Stomach (tissue), 19 donors: ENCODE measurements around the gene ZDHHC16. TPM values are rescaled to one million over a fixed set of nuclear protein-coding genes. Genes with fewer than 3 reads are reported as not detected.

Source experiments
- DNase-seq, 2 donors: peaks; one replicate each; pipeline versions ENCODE4 v3.0.0 to v3.0.0-alpha.2; 2013 to 2019
- H3K27ac ChIP-seq, 5 donors: fragments of 200-600 bp in 4 of 5; sonication (generic) in 4 of 5; one replicate each; pipeline ENCODE4 v1.5.1; 2013 to 2019; ENCODE audit warnings: mild to moderate bottlenecking in 1 of 5, moderate library complexity in 1 of 5
- H3K27me3 ChIP-seq, 3 donors: fragments of 200-600 bp; sonication (generic); one replicate each; pipeline ENCODE4 v1.5.1; 2017 to 2019; ENCODE audit warnings: mixed run types in 1 of 3
- H3K36me3 ChIP-seq, 4 donors: fragments of 200-600 bp; sonication (generic); 1 replicate in 3 of 4; 2 replicates in 1 of 4; pipeline ENCODE4 v1.5.1; 2016 to 2019
- H3K4me1 ChIP-seq, 4 donors: fragments of 200-600 bp; sonication (generic); one replicate each; pipeline ENCODE4 v1.5.1; 2016 to 2019
- H3K4me3 ChIP-seq, 4 donors: fragments of 200-600 bp; sonication (generic) in 3 of 4; one replicate each; pipeline ENCODE4 v1.5.1; 2016 to 2019; ENCODE audit warnings: mild to moderate bottlenecking in 1 of 4
- H3K9me3 ChIP-seq, 4 donors: fragments of 200-600 bp; sonication (generic); one replicate each; pipeline ENCODE4 v1.5.1; 2016 to 2019
- EP300 ChIP-seq: sonication (generic); formaldehyde crosslinking; IDR thresholded peaks from one replicate; pipeline ENCODE4 v1.6.1; 2017; ENCODE audit warnings: antibody characterized with exemption
- POLR2A ChIP-seq, 4 donors: fragments of 450-650 bp; IDR thresholded peaks; one replicate each; pipeline ENCODE4 v1.6.1; 2016; ENCODE audit warnings: antibody characterized with exemption in 4 of 4, control low read depth in 2 of 4, mild to moderate bottlenecking in 1 of 4, moderate library complexity in 1 of 4
- POLR2AphosphoS5 ChIP-seq, 3 donors: sonication (generic); formaldehyde crosslinking; IDR thresholded peaks; one replicate each; pipeline ENCODE4 v1.6.1; 2016; ENCODE audit warnings: antibody characterized with exemption in 3 of 3
- WGBS, 5 donors: extraction: QIAGEN DNeasy Blood & Tissue Kit in 3 of 5; methylation state at CpG; one replicate each; pipeline versions ENCODE4 v1.1.5 to v1.1.7; 2013 to 2018; 5-methylcytosine and 5-hydroxymethylcytosine counted together
- intact Hi-C: fragments of 100-400 bp; cut with DNase I; formaldehyde crosslinking; loops from one replicate; pipeline ENCODE4 v1.15.1; 2023; ENCODE audit warnings: low total_unique reads
- long read RNA-seq, 10 donors: transcript quantifications; one replicate each; lab custom pipeline, GENCODE V29; 2026
- polyA plus RNA-seq, 3 donors: library from polyadenylated mRNA; stranded (reverse); fragments of 200-250 nt; gene quantifications; one replicate each; pipeline ENCODE4 v1.2.3, GENCODE V29; 2013
- total RNA-seq, 5 donors: library from RNA; depleted of rRNA; stranded (reverse); fragments of >200 nt; gene quantifications; one replicate each; pipeline versions ENCODE4 v1.1.0 to v1.2.3, GENCODE V29; 2014 to 2016
- TF ChIP-seq, protein P1 (sequence below), 7 experiments: fragments of 450-650 bp in 4 of 7; fragments of 200-600 bp in 3 of 7; sonication (generic) in 3 of 7; IDR thresholded peaks; one replicate each; pipeline ENCODE4 v1.5.1; 2016 to 2019; ENCODE audit warnings: antibody characterized with exemption in 7 of 7, control low read depth in 2 of 7, mild to moderate bottlenecking in 1 of 7
- donor health status: healthy with polysubstance abuse.
- donor health status: Bipolar disorder and iron deficiency.
- donor health status: healthy.

Gene ZDHHC16
- total RNA-seq (10 to 100 TPM in 4 of 5 donors, 1 to 10 TPM in 1; 5.4 to 98.6 (median 35.9) TPM), polyA plus RNA-seq (10 to 100 TPM; 29.7 to 36.4 (median 30.7) TPM)
- long read RNA-seq, donor 1, partial matches to known transcripts, result 0 of 1 reads
- long read RNA-seq, donor 1, other reads (novel, unspliced or antisense), result 0 of 1 reads
- long read RNA-seq, donor 2, partial matches to known transcripts, result 0 of 4 reads
- long read RNA-seq, donor 2, other reads (novel, unspliced or antisense), result 0 of 4 reads
- long read RNA-seq, donor 3, partial matches to known transcripts, result 0 of 8 reads
- long read RNA-seq, donor 3, other reads (novel, unspliced or antisense), result 0 of 8 reads
- long read RNA-seq, donor 4, partial matches to known transcripts, result 0 of 1 reads
- long read RNA-seq, donor 4, other reads (novel, unspliced or antisense), result 0 of 1 reads
- long read RNA-seq, donor 5, partial matches to known transcripts, result 0 of 4 reads
- long read RNA-seq, donor 5, other reads (novel, unspliced or antisense), result 0 of 4 reads
- long read RNA-seq, donor 6, partial matches to known transcripts, result 0 of 12 reads
- long read RNA-seq, donor 6, other reads (novel, unspliced or antisense), result 0 of 12 reads
- long read RNA-seq, donor 7, partial matches to known transcripts, result 0 of 6 reads
- long read RNA-seq, donor 7, other reads (novel, unspliced or antisense), result 0 of 6 reads
- long read RNA-seq, donor 8, partial matches to known transcripts, result 8 of 17 reads
- long read RNA-seq, donor 8, other reads (novel, unspliced or antisense), result 0 of 17 reads
- long read RNA-seq, donor 9, partial matches to known transcripts, result 0 of 3 reads
- long read RNA-seq, donor 9, other reads (novel, unspliced or antisense), result 0 of 3 reads
- long read RNA-seq, donor 10, partial matches to known transcripts, result 0 of 2 reads
- long read RNA-seq, donor 10, other reads (novel, unspliced or antisense), result 0 of 2 reads

DNA sequence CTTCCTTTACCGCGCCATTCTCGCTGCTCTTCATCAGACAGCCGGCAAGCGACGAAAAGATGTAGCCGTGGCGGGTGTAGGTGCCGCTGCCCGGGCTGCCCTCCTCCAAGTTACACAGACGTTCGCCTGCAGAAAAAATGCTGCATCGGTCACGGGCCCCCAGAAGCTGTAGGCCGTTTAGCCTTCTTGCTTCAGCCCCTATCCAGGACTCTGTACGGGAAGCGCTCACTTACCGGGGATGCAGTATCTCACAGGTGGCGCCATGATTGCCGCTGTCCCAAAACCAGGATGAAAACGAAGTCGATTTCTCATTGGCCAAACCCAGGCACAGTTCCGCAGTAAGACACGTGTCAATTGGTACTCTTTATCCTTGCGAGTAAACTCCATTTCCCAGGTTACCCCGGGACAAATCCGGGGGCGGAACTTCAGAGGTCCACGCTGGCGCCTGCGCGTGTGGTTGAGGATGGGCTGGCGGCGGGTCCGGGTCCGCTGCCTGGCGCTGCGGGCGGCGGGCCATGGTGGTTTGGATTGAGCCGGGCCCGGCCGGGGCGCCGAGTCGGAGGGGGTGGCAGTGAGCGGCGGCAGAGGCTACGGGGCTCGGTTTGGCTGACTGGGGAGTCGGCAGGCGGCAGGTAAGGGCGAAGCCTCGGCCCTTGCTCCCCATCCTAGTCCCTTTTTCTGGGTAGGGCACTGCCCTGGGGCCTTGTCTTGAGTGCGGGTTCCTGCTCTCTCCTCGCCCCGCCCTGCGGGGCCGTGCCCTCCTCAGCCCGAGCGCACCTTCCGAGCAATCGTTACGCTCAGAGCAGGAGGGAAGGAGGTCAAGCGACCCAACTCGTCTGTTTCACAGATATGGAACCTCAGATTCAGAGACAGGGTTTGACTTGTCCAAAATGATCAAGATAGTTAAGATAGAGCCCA, at the start of gene ZDHHC16, which contains the start of gene EXOSC1:
TSS of gene ZDHHC16 (plus strand) at position 454 of the 918 bp plus-strand sequence. CDS start 5,501 bp downstream, outside the sequence.
TSS of gene EXOSC1 (minus strand) at position 285 of the 918 bp plus-strand sequence. CDS start at position 264, 21 bp downstream.
- Histone ChIP-seq H3K27ac (peak within 1 kb of the TSS; percentile 80 to 91 (median 83)), H3K4me1 (peaks cover 31 to 57% (median 49%) of the 10 kb centered on the region in 4 donors), H3K27me3 (no peaks in the 10 kb centered on the region), H3K36me3 (peaks cover 4 to 25% (median 21%) of the 10 kb centered on the region in 4 donors), H3K9me3 (no peaks in the 10 kb centered on the region), H3K4me3 (peak within 1 kb of the TSS; percentile 89 to 100 (median 94))
- 0 to 1% (median 0%) methylated on average over 40 to 66 of the region's 66 CpGs for WGBS, 5 donors
- intact Hi-C loops, result no loop called here
- TF ChIP-seq, protein P1, sequence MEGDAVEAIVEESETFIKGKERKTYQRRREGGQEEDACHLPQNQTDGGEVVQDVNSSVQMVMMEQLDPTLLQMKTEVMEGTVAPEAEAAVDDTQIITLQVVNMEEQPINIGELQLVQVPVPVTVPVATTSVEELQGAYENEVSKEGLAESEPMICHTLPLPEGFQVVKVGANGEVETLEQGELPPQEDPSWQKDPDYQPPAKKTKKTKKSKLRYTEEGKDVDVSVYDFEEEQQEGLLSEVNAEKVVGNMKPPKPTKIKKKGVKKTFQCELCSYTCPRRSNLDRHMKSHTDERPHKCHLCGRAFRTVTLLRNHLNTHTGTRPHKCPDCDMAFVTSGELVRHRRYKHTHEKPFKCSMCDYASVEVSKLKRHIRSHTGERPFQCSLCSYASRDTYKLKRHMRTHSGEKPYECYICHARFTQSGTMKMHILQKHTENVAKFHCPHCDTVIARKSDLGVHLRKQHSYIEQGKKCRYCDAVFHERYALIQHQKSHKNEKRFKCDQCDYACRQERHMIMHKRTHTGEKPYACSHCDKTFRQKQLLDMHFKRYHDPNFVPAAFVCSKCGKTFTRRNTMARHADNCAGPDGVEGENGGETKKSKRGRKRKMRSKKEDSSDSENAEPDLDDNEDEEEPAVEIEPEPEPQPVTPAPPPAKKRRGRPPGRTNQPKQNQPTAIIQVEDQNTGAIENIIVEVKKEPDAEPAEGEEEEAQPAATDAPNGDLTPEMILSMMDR (IDR thresholded peaks at IDR 0.05), result peak in 1 of 7 experiments; percentile 24
- no peak for TF ChIP-seq EP300
- no peak for TF ChIP-seq POLR2A (IDR thresholded peaks at IDR 0.05)
- peak; percentile 75 to 87 (median 75) for TF ChIP-seq POLR2AphosphoS5 (IDR thresholded peaks at IDR 0.05)
- DNase-seq, result peak; percentile 91 to 98

DNA sequence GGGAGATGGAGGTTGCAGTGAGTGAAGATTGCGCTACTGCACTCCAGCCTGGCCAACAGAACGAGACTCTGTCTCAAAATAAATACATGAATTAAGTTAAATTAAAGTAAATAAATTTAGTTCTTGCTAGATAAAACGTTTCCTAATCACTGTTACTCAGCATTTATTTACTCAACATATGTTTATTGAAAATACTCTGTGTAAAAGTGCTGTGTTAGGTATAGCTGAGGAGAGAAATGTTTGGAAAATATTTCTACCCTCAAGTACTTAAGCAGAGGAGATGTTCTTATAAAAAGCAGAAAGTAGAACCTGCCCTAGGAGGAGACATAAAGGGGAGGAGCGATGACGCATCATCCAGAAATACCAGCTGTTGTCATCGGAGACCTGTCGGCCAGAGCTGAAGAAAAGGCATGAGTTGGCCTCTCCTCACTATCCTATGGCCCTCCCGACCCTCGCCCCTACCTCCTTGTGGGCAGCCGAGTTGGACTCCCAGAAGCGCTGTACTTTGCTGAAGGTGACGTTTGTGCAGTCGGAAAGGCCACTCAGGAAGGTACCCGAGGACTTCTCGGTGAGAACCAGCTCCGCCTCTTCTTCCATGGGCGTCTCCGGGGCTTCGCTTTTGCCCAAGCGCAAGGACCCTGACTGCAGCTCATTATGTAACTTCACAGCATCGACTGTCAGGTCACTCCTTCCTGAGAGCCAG, 46.0 kb upstream of the ZDHHC16 start:
- TF ChIP-seq POLR2A (IDR thresholded peaks at IDR 0.05), result no peak
- no peak for TF ChIP-seq POLR2AphosphoS5 (IDR thresholded peaks at IDR 0.05)
- TF ChIP-seq, protein P1 (IDR thresholded peaks at IDR 0.05), result no peak
- no peak for TF ChIP-seq EP300
- Histone ChIP-seq H3K27me3 (no peaks in the 10 kb centered on the region), H3K4me1 (peaks cover 10 to 23% (median 15%) of the 10 kb centered on the region in 4 donors), H3K9me3 (no peaks in the 10 kb centered on the region), H3K4me3 (peak overlapping the region; percentile 61 to 89 (median 78)), H3K27ac (peak overlapping the region; percentile 68 to 86 (median 78)), H3K36me3 (peaks cover 16 to 31% (median 28%) of the 10 kb centered on the region in 4 donors)
- WGBS, 5 donors, result 20 to 41% (median 22%) methylated on average over 21 of the region's 21 CpGs
- intact Hi-C loops, result no loop called here
- peak; percentile 43 to 79 for DNase-seq

DNA sequence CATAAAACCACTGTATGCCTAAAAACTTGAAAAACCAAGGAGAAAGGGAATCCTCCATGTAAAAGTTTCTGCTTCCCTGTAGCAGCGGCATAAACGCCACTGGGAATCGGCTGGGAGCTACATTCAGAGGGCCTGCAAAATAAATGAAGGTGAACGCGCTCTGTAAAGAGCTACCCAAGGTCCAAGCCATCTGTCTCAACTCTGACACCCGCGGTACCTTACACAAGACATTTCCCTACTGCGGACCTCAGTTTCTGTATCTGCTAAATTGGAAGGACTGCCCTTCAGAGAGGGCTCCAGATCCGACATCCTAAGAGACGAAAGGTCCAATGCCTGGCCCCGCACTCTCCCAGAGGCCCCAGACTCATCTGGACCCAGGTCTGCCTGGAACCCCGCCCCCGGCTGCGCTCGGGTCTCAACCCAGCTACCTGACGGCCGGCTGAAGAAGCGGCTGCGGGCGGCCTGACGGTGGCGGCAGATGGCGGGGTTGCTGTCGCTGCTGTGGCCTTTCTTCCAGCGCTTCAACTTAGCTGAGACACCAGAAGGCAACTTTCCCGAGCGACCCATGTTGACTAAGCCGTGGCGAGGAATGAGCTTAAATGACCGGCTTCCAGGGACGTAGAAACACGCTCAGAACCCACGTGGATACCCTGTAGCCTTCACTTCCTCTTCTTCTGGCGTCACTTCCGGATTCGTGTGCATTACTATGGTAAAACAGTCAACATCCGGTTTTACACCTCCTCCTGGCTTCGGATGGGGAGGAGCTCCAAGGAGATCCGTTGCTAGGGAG, 45.1 kb upstream of the ZDHHC16 start, which contains the start of gene RRP12:
TSS of gene RRP12 (minus strand) at position 676 of the 790 bp plus-strand sequence. CDS start at position 567, 109 bp downstream.
- WGBS, 5 donors, result 0 to 1% (median 0%) methylated on average over 29 to 39 of the region's 39 CpGs
- H3K4me1 ChIP-seq, result peaks cover 10 to 23% (median 15%) of the 10 kb centered on the region in 4 donors
- peak within 1 kb of the TSS; percentile 61 to 89 (median 78) for H3K4me3 ChIP-seq
- TF ChIP-seq POLR2AphosphoS5 (IDR thresholded peaks at IDR 0.05) (peak; percentile 52 to 88 (median 62)), EP300 (no peak), POLR2A (IDR thresholded peaks at IDR 0.05) (peak in 1 of 4 donors; percentile 30)
- TF ChIP-seq, protein P1 (IDR thresholded peaks at IDR 0.05), result peak in 1 of 7 experiments; percentile 14
- peaks cover 15 to 22% (median 19%) of the 10 kb centered on the region in 4 donors for H3K36me3 ChIP-seq
- DNase-seq, result peak; percentile 90 to 99
- no peaks in the 10 kb centered on the region for H3K27me3 ChIP-seq
- intact Hi-C loops, result no loop called here
- H3K9me3 ChIP-seq, result no peaks in the 10 kb centered on the region
- H3K27ac ChIP-seq, result peak within 1 kb of the TSS; percentile 68 to 86 (median 78)
